ENCODE measurements around the gene TUT4. TPM values are rescaled to one million over a fixed set of nuclear protein-coding genes. Genes with fewer than 3 reads are reported as not detected.
A peak's percentile ranks its signal among the peaks of the same experiment; 100 is the strongest.

The TUT4 gene, protein sequence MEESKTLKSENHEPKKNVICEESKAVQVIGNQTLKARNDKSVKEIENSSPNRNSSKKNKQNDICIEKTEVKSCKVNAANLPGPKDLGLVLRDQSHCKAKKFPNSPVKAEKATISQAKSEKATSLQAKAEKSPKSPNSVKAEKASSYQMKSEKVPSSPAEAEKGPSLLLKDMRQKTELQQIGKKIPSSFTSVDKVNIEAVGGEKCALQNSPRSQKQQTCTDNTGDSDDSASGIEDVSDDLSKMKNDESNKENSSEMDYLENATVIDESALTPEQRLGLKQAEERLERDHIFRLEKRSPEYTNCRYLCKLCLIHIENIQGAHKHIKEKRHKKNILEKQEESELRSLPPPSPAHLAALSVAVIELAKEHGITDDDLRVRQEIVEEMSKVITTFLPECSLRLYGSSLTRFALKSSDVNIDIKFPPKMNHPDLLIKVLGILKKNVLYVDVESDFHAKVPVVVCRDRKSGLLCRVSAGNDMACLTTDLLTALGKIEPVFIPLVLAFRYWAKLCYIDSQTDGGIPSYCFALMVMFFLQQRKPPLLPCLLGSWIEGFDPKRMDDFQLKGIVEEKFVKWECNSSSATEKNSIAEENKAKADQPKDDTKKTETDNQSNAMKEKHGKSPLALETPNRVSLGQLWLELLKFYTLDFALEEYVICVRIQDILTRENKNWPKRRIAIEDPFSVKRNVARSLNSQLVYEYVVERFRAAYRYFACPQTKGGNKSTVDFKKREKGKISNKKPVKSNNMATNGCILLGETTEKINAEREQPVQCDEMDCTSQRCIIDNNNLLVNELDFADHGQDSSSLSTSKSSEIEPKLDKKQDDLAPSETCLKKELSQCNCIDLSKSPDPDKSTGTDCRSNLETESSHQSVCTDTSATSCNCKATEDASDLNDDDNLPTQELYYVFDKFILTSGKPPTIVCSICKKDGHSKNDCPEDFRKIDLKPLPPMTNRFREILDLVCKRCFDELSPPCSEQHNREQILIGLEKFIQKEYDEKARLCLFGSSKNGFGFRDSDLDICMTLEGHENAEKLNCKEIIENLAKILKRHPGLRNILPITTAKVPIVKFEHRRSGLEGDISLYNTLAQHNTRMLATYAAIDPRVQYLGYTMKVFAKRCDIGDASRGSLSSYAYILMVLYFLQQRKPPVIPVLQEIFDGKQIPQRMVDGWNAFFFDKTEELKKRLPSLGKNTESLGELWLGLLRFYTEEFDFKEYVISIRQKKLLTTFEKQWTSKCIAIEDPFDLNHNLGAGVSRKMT (N-terminal part only)
- 11.4 and 21.5 TPM in 2 replicates for total RNA-seq (2012; rRNA removed)

DNA sequence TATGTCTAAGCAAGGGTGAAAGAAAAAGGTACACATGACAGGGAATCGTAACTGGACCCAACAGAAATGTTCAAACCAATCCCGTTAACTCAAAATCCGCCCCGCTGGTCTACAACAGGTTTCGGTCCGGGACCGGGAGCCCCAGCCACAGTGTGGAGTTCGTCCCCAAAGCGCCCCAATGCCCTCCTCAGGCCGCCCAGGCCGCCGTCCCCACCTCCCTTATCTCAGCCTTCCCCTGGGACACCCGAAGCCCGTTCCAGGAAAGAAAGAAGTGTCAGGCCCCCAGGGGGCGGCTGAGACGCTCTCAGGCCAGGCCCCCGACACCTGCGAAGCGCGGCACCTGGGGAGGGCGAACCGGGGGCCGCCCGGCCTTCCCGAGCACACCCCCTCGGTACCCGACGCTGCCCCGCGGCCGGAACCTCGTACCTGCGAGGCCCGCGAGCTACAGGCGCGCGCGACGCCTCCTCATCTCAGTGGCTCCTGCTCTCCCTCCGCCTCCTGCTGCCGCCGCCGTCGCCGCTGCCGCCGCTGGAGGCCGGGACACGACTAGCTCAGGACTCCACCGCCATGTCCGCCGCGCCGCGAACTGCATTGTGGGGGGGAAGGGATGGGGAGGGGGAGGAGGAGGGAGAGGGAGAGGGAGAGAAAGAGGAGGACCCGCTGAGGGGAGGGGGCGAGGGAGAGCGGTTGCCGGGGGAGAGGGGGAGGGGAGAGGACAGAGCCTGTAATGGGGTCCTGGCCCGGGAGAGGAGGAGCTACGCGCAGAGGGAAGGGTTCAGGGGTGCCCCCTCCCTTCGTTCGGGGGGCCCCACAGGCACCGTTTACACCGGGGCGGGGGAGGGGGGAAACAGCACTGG lies at the start of gene TUT4:
Gene TUT4, minus strand, starts transcription at position 588 of the 857 bp plus-strand sequence. CDS start 26,812 bp downstream, outside the sequence.
- Histone ChIP-seq H3K9me3 (replicated peaks; ENCODE audit: low read length) (no peaks in the 10 kb centered on the region), H3K36me3 (ENCODE audit: insufficient read depth, low read length) (no peaks in the 10 kb centered on the region), H3K4me3 (ENCODE audit: low read length) (peak within 1 kb of the TSS; percentile 85), H3K27me3 (ENCODE audit: control insufficient read depth, insufficient read depth, low read length) (no peaks in the 10 kb centered on the region), H3K9ac (ENCODE audit: low read depth, low read length) (peak within 1 kb of the TSS; percentile 95), H3K4me2 (ENCODE audit: low read length) (peak within 1 kb of the TSS; percentile 94), H3K4me1 (ENCODE audit: control insufficient read depth, insufficient read depth, low read length) (peaks cover 17% of the 10 kb centered on the region)

DNA sequence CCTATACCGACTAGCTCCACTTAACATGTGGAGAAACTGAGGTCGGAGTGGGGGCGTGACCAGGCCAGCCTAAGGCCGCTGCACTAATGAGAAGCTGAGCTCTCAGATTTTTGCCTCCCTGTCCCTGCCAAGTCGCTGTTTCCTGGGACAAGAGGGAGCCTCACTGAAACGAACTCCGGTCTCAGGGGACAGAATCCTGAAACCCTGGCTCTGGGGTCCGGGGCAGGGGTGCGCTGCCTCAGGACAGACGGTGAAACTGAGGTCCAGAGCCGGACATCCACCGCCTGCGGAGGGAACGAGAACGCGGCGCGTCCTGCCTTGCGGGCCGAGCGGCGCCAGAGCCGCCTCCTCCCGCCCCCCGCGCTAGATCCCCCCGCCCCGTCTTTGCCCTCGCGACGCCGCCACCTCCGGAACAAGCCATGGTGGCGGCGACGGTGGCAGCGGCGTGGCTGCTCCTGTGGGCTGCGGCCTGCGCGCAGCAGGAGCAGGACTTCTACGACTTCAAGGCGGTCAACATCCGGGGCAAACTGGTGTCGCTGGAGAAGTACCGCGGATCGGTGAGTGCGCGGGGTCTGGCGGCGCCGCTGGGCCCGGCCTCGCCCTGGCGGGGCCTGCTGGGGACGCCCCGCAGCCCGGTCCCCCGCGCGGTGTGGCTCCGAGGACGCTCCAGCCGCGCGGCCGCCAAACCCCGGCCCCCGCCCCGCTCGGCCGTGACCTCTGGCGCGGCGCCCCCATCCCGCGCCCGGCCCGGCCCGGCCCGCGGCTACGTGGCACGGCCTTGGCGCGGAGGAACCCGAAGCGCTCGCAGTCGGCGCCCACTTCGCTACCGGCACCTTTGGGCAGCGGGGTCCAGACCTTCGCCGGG lies 49.3 kb upstream of the TUT4 start, which contains the start of gene GPX7:
Gene GPX7, plus strand, starts transcription at position 381 of the 865 bp plus-strand sequence. Its CDS starts 39 bp downstream, at position 420.
- peaks cover 7% of the 10 kb centered on the region for H3K36me3 ChIP-seq (ENCODE audit: insufficient read depth, low read length)
- peak within 1 kb of the TSS; percentile 75 for H3K4me3 ChIP-seq (ENCODE audit: low read length)
- H3K27me3 ChIP-seq (ENCODE audit: control insufficient read depth, insufficient read depth, low read length) = no peaks in the 10 kb centered on the region
- peak within 1 kb of the TSS; percentile 86 for H3K9ac ChIP-seq (ENCODE audit: low read depth, low read length)
- H3K4me2 ChIP-seq (ENCODE audit: low read length) = peak within 1 kb of the TSS; percentile 84
- peaks cover 36% of the 10 kb centered on the region for H3K4me1 ChIP-seq (ENCODE audit: control insufficient read depth, insufficient read depth, low read length)
- no peaks in the 10 kb centered on the region for H3K9me3 ChIP-seq (replicated peaks; ENCODE audit: low read length)

DNA sequence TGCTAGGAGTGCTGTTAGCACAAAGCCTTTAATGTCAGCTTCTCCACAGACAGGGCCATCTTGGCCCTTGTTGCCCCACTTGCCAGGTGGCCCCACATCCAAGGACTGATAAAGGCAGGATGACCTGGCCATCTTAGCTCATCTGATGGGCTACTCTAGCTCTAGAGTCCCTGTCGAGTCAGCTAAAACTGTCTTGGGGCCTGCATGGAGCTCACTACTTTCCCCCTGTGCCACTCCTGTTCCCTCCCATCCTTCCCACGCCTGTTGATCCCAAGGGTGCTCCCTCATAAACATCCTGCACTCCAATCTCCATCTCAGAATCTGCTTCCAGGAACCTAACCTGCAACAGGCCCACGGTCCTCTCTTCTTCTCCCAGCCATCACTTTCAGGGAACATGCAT lies 48.6 kb upstream of the TUT4 start:
- peak overlapping the region; percentile 86 for H3K9ac ChIP-seq (ENCODE audit: low read depth, low read length)
- H3K27me3 ChIP-seq (ENCODE audit: control insufficient read depth, insufficient read depth, low read length) = no peaks in the 10 kb centered on the region
- no peaks in the 10 kb centered on the region for H3K9me3 ChIP-seq (replicated peaks; ENCODE audit: low read length)
- H3K4me2 ChIP-seq (ENCODE audit: low read length) = peak overlapping the region; percentile 84
- peak overlapping the region; percentile 75 for H3K4me3 ChIP-seq (ENCODE audit: low read length)
- H3K36me3 ChIP-seq (ENCODE audit: insufficient read depth, low read length) = peaks cover under 1% of the 10 kb centered on the region
- H3K4me1 ChIP-seq (ENCODE audit: control insufficient read depth, insufficient read depth, low read length) = peaks cover 36% of the 10 kb centered on the region

DNA sequence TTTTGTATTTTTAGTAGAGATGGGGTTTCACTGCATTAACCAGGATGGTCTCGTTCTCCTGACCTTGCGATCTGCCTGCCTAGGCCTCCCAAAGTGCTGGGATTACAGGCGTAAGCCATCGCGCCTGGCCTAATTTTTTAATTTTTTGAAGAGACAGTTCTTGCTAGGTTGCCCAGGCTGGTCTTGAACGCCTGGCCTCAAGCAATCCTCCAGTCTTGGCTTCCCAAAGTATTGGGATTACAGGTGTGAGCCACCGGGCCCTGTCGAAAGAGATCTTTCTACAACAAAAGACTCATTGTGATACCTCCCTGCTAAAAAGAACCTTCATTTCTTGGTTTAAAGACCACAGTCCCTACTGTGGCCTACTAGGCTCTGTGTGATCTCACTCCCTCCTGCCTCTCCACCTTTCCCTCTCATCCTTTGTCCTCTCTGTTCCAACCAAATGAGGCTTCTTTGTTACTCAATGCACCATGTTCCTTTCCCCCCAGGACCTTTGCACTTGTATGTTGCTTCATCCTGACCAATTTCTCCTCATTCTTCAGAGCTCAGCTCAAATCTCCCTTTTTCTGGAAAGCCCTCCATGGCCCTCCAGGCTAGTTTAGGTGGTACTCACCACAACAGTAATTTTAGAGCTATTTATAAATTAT lies 47.8 kb upstream of the TUT4 start:
- Histone ChIP-seq H3K9ac (ENCODE audit: low read depth, low read length) (no peak overlapping the region), H3K27me3 (ENCODE audit: control insufficient read depth, insufficient read depth, low read length) (no peaks in the 10 kb centered on the region), H3K4me3 (ENCODE audit: low read length) (no peak overlapping the region), H3K4me1 (ENCODE audit: control insufficient read depth, insufficient read depth, low read length) (peaks cover 36% of the 10 kb centered on the region), H3K4me2 (ENCODE audit: low read length) (no peak overlapping the region), H3K36me3 (ENCODE audit: insufficient read depth, low read length) (no peaks in the 10 kb centered on the region), H3K9me3 (replicated peaks; ENCODE audit: low read length) (no peaks in the 10 kb centered on the region)

DNA sequence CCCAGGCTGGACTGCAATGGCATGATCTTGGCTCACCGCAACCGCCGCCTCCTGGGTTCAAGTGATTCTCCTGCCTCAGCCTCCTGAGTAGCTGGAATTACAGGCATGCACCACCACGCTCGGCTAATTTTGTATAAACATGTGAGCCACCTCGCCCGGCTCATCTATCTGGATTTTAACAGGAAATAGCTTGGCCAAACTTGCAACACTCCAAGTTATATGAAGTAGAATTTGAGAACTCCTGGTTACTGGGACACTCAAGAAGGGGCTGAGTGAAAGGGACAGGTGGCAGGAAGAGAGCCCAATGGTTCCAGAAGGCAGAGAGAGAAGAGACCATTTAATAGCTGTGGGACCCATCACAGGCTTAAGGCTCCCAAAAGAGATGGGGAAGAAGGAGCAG lies 46.3 kb upstream of the TUT4 start:
- peaks cover 5% of the 10 kb centered on the region for H3K27me3 ChIP-seq (ENCODE audit: control insufficient read depth, insufficient read depth, low read length)
- H3K4me3 ChIP-seq (ENCODE audit: low read length) = no peak overlapping the region
- peaks cover 33% of the 10 kb centered on the region for H3K4me1 ChIP-seq (ENCODE audit: control insufficient read depth, insufficient read depth, low read length)
- no peak overlapping the region for H3K4me2 ChIP-seq (ENCODE audit: low read length)
- no peaks in the 10 kb centered on the region for H3K36me3 ChIP-seq (ENCODE audit: insufficient read depth, low read length)
- no peaks in the 10 kb centered on the region for H3K9me3 ChIP-seq (replicated peaks; ENCODE audit: low read length)
- no peak overlapping the region for H3K9ac ChIP-seq (ENCODE audit: low read depth, low read length)

DNA sequence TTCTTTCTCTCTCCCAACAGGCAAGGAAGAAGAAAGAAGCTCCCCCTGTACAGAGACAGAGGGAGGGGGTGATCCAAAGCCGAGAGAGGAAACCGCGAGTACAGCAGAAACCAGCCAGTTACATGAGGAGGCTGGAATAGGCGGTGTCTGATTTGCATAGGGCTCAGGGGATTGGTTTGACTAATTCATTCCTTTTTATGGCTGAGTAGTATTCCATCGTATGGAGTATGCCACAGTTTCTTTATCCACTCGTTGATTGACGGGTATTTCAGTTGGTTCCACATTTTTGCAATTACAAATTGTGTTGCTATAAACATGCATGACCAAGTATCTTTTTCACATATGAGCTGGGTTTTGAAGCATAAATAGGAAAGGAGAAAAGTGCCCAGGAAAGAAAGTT lies 45.8 kb upstream of the TUT4 start:
- no peaks in the 10 kb centered on the region for H3K36me3 ChIP-seq (ENCODE audit: insufficient read depth, low read length)
- H3K27me3 ChIP-seq (ENCODE audit: control insufficient read depth, insufficient read depth, low read length) = peaks cover 5% of the 10 kb centered on the region
- H3K9ac ChIP-seq (ENCODE audit: low read depth, low read length) = no peak overlapping the region
- peaks cover 28% of the 10 kb centered on the region for H3K4me1 ChIP-seq (ENCODE audit: control insufficient read depth, insufficient read depth, low read length)
- H3K9me3 ChIP-seq (replicated peaks; ENCODE audit: low read length) = no peaks in the 10 kb centered on the region
- H3K4me2 ChIP-seq (ENCODE audit: low read length) = no peak overlapping the region
- no peak overlapping the region for H3K4me3 ChIP-seq (ENCODE audit: low read length)

DNA sequence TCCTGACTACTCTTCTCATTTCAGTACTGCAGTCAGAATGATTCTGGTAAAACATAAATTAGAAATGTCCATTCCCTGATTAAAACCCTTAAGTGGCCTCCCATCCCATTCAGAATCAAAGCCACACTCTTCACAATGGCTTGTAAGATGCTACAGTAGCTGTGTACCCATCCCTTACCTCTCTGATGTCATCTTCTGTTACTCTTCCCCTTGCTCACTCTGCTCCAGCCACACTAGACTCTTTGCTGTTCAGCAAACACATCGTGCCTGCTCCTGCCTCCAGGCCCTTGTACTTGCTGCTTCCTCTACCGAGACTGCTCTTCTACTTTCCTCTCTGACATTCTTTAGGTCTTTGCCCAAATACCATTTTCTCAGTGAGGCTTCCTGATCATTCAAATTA lies 45.0 kb upstream of the TUT4 start:
- no peak overlapping the region for H3K9ac ChIP-seq (ENCODE audit: low read depth, low read length)
- H3K9me3 ChIP-seq (replicated peaks; ENCODE audit: low read length) = no peaks in the 10 kb centered on the region
- H3K4me3 ChIP-seq (ENCODE audit: low read length) = no peak overlapping the region
- H3K36me3 ChIP-seq (ENCODE audit: insufficient read depth, low read length) = no peaks in the 10 kb centered on the region
- peaks cover 5% of the 10 kb centered on the region for H3K27me3 ChIP-seq (ENCODE audit: control insufficient read depth, insufficient read depth, low read length)
- H3K4me1 ChIP-seq (ENCODE audit: control insufficient read depth, insufficient read depth, low read length) = peaks cover 20% of the 10 kb centered on the region
- H3K4me2 ChIP-seq (ENCODE audit: low read length) = no peak overlapping the region

DNA sequence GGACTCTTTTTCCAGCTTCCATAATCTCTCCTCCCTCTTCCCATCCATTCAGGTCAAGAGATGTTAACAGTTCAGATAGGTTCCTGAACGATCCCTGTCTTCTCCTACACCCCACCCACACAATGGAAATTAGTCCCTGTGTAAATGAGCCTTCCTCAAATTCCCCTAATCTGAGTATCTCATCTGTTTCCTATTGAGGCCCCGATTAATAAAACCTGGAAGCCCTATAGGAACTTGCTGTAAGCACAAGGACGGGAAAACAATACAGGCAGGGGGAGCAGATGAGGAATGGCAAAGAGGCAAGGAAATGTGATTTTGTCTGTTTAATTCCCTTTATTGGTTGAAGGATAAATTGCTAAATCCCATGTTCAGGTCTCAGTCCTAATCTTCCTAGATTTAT lies 42.2 kb upstream of the TUT4 start:
- Histone ChIP-seq H3K4me3 (ENCODE audit: low read length) (no peak overlapping the region), H3K4me2 (ENCODE audit: low read length) (no peak overlapping the region), H3K4me1 (ENCODE audit: control insufficient read depth, insufficient read depth, low read length) (peaks cover 8% of the 10 kb centered on the region), H3K36me3 (ENCODE audit: insufficient read depth, low read length) (no peaks in the 10 kb centered on the region), H3K9me3 (replicated peaks; ENCODE audit: low read length) (no peaks in the 10 kb centered on the region), H3K9ac (ENCODE audit: low read depth, low read length) (no peak overlapping the region), H3K27me3 (ENCODE audit: control insufficient read depth, insufficient read depth, low read length) (peaks cover 6% of the 10 kb centered on the region)

DNA sequence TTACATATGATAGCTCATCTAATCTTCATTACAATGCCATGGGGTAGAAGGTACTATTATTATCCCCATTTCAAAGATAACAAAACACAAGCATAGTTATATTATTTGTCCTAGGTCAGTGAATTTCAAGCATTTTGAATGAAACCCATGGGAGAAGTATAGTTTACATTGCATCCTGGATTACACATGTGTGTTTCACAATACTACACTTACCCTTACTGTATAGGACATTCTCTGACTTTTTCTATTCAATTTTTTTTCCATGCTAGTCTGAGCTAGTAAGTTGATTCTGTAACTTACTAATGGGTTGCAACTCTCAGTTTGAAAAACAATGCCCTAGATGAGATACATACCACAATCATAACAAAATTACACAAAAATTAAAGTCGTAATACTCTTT lies 40.6 kb upstream of the TUT4 start:
- Histone ChIP-seq H3K27me3 (ENCODE audit: control insufficient read depth, insufficient read depth, low read length) (peaks cover 12% of the 10 kb centered on the region), H3K9me3 (replicated peaks; ENCODE audit: low read length) (no peaks in the 10 kb centered on the region), H3K4me3 (ENCODE audit: low read length) (no peak overlapping the region), H3K36me3 (ENCODE audit: insufficient read depth, low read length) (no peaks in the 10 kb centered on the region), H3K9ac (ENCODE audit: low read depth, low read length) (no peak overlapping the region), H3K4me1 (ENCODE audit: control insufficient read depth, insufficient read depth, low read length) (no peaks in the 10 kb centered on the region), H3K4me2 (ENCODE audit: low read length) (no peak overlapping the region)

Measured in skeletal muscle satellite cell (primary cell).